HG03378 (cell line): Measurements from ENCODE around the gene PLPP3.
"Not testable (repeated sequence)": the region's sequence is repeated elsewhere in the genome, so short reads cannot be mapped to it uniquely, and the experiment has no call there.

Experiments
- ATAC-seq: cut with Tn5 transposase; IDR thresholded peaks from one replicate; pipeline ENCODE4 v1.9.1; 2021; ENCODE audit warnings: mild to moderate bottlenecking, moderate library complexity; ENCODE audit not compliant: unreplicated experiment

Gene PLPP3

DNA sequence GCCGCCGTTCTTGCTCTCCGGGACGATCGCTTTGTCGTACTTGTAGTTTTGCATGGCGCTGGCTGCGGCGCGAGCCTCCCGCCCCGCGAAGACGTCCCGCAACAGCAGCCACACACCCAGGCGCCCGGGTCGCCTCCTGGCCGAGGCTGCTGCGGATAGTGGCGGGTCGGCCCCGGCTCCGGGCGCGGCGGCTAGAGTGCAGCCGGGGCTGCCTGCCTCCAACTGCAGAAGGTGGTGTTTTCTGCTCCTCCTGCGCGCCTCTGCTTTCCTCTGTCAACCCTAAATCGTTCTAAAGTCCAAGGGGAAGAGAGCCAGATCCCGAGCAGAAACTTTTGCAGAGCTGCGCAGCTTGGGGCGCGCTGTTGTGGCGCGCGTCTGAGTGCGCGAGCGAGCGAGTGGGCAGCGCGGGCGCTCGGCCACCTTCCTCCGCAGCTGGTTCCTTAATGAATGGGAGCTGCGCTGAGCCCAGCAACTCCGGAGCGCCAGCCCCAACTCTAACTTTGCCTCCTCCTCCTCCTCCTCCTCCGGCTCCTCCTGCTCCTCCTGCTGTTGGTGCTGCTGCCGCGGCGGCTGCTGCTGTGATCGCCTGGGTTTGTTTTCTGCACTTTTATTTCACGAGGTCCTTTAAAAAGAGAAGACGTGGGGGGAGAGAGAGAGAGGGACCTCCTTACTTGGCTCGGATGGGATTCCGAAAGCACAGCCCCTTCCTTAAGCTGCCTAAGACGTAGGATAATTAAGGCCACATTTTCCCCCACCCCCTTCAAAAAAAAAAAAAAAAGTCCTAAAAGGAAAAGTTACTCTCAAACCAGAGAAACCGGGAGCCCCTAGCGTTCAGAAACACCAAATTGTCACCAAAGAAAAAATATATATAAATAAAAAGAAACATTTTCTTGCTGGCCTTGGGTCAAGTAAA is at the start of gene PLPP3:
Gene PLPP3, minus strand, starts transcription at position 601 of the 913 bp plus-strand sequence. Its CDS starts 547 bp downstream, at position 54.
- ATAC-seq = no peak

DNA sequence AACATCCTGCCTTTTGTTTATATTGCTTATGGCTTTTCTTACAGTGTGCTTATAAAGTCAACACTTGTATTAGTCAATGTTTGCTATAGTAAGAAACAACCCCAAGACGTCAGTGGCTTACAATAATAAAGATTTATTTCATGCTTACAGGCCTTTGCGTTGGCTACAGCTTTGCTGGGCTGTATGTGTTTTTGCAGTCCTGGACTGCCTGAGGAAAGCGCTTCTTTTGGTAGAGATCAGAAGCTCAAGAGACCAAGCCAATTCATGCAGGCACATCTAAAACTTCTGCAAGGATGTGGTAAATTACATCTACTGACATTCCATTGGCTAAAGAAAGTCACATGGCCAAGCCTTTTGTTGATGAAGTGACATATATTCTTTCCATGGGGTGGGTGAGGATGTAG is 48.3 kb upstream of the PLPP3 start:
- no peak for ATAC-seq

DNA sequence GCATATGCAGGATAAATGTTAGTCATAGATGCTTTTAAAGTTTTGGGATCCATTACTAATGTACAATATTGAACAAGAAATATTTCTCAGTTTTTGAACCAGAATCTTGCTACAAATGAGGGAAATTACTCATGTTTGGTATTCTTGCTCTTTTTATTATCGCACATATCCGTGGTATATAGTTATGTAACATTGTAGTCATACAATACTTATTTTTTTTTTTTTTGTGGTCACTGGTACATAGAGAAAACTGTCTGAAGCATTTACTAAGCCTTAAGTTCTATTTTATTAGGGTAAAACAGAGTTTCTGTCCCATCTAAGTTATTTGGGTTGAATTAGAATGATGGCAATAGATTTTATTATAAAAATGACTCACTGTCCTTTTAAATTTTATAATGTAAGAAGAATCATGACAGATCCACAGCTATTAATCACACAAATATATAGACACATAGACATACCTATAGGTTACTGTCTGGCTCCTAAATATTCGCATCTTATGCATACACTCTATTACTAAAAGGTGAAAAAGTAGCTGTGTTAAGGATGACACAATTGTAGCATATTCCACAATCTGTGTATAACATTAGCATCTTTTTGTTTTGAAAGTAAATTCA is 47.8 kb upstream of the PLPP3 start:
- ATAC-seq = no peak

DNA sequence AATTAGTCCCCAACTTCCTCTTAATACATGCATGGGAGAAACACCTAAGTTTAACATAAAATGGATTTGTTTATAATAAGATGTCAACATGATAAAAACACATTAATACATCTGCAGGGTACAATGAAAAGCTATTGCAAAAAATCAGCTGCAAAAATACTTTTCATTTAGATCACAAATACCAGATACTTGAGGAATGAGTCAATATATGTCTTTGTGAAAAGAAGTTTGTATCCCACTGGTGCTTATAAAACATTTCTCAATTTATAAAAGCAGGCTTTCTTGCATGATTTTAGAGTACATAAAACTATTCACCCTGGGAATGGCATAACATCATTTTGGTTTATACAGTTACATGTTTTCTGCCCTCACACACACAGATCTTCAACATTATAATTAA is 47.2 kb upstream of the PLPP3 start:
- ATAC-seq = no peak

DNA sequence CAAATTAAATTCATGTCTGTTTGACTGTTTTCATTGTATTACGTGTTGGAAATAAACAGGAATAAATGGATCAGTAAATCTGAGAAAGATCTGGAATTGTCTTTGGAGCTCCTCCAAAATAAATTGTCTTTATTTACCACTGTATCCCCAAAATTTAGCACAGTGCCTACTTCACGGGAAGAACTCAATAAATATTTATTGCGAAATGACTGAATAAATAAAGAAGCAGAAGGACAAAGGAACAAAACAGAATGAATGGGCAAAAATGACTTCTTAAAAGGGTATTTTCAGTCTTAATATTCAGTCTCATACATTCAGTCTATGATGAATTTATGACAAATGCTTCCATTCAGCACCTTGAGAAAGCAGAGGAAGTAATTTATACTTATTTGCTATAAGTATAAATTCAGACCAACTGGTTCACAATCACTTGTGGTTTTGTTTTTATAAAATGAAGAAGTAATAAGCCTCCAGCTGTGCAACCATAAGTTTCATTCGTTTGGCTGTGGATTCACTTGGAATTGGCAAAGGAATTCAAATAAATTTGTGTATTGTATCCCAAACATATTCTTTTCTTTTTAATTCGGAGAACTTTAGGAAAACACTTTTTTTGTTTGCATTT is 46.6 kb upstream of the PLPP3 start:
- no peak for ATAC-seq

DNA sequence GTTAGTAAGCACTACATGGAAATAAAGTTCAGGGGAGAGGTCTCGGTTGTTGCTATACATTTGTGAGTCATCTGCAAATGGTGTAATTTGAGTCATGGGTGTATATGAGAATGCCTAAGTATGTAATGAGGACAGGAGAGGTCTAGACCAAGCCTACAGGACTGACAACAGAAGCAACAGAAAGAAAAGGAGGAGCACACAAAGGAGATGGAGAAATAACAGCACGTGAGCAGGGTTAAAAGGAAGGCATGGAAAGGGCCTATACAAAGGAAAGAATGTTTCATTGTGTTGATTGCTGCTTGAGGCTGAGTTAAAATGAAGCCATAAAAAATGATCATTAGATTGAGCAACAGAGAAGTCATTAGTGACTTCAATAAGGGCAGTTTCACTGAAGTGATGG is 37.8 kb upstream of the PLPP3 start:
- no peak for ATAC-seq

DNA sequence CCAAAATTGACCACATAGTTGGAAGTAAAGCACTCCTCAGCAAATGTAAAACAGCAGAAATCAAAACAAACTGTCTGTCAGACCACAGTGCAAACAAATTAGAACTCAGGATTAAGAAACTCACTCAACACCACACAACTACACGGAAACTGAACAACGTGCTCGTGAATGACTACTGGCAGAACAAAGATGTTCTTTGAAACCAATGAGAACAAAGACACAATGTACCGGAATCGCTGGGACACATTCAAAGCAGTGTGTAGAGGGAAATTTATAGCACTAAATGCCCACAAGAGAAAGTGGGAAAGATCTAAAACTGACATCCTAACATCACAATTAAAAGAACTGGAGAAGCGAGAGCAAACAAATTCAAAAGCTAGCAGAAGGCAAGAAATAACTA is 31.4 kb upstream of the PLPP3 start:
- not testable (repeated sequence) for ATAC-seq

DNA sequence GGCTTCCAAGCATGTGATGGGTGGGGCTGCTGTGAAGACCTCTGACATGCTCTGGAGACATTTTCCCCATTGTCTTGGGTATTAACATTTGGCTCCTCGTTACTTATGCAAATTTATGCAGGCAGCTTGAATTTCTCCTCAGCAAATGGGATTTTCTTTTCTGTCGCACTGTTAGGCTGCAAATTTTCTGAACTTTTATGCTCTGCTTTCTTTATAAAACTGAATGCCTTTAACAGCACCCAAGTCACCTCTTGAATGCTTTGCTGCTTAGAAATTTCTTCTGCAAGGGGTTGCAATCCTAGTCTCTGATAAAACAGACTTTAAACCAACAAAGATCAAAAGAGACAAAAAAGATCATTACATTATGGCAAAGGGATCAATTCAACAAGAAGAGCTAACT is 30.7 kb upstream of the PLPP3 start:
- not testable (repeated sequence) for ATAC-seq

DNA sequence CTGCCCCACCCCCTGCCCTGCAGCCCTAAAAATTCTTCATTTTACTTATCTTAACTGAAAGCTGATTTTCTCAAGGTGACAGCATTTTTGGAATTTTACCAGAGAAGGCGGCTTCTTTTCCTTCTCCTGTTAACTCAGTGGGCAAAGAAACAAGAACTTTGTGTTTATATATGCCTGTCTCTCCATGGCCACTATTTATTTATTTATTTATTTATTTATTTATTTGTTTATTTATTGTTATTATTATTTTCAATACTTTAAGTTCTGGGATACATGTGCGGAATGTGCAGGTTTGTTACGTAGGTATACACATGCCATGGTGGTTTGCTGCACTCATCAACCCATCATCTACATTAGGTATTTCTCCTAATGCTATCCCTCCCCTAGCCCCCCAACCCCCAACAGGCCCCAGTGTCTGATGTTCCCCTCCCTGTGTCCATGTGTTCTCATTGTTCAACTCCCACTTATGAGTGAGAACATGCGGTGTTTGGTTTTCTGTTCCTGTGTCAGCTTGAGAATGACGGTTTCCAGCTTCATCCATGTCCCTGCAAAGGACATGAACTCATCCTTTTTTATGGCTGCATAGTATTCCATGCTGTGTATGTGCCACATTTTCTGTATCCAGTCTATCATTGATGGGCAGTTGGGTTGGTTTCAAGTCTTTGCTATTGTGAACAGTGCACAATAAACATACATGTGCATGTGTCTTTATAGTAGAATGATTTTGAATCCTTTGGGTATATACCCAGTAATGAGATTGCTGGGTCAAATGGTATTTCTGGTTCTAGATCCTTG is 16.2 kb upstream of the PLPP3 start:
- not testable (repeated sequence) for ATAC-seq

DNA sequence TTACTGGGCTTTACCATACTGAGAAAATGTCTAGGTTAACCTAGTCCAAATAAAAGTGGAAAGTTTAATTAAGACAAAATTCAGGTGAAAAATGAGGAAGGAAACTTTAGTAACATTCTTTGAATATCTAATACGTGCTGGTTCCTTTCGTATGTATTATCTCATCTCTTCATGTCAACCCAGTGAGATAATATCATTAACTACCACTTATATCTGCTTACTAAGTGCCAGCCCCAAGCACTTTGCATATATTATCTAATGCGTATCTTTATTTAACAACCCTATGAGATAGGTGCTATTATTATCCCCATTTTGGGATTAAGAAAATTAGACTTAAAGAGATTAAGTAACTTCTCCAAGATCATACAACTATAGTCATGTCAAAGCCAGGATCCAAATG is 12.5 kb upstream of the PLPP3 start:
- ATAC-seq = no peak

DNA sequence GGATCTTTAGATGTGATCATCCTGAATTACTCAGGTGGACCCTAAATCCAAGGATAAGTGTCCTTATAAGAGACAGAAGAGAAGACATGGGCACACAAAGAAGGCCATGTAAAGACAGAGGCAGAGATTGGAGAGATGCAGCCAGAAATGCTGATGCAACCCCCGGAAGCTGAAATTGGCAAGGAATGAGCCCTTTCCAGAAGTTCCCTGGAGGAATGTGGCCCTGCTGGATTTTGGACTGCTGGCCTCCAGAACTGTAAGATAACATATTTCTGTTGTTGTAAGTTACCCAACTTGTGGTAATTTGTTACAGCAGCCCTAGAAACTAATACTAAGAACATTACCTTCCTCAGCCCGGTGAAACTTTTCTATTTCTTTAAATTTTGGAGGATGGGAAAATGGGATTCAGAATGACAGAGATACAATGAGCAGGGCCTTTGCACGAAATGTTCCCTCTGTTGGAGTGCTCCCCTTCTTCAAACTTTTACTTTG is 11.2 kb upstream of the PLPP3 start:
- ATAC-seq = no peak

DNA sequence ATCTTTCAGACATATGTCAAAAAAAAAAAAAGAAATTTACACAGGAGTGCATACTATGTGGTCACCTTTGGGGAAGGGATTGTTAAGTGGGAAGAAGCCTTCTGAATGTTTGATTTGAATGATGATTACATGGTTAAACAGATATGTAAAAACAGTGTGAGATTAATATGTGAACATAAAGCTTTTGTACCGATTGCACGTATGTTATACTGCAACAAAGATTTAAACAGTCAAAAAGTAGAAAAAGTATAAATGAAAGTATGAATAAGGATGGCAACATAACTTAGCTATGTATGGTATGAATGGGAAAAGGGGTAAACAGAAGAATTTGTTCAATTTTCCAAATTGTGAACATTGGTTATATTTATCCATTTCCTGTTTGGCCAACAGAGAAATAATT is 10.0 kb upstream of the PLPP3 start:
- ATAC-seq = no peak

DNA sequence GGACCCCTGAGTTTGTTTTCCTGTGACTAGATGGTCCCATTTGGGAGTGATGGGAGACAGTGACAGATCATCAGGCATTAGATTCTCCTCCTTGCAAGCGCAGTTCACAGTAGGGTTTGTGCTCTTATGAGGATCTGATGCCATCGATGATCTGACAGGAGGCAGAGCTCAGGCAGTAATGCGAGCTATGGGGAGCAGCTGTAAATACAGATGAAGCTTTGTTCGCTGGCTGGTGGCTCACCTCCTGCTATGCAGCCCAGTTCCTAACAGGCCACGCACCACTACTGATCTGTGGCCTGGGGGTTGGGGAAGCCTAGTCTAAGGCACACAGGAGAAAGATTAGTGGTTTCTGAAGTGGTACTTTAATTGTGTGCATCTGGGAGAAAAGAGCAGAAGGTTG is 7.1 kb upstream of the PLPP3 start:
- no peak for ATAC-seq

DNA sequence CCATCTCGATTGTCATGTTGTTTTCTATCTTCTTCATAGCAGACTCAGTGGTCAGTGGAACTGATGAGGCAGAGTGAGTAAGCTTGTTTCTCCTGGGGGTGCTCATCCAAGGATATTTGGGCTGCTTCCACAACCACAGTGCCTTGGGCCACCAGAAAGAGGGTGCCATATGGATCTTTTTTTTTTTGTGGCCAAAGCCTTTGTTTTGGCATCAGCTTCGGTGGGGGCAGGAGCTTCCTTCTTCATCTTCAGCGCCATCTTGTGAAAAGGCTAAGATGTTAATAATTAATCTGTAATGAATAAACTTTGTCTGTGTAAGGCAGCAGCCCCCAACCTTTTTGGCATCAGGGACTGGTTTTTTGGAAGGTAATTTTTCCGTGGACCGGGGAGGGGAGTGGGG is 6.6 kb upstream of the PLPP3 start:
- no peak for ATAC-seq

DNA sequence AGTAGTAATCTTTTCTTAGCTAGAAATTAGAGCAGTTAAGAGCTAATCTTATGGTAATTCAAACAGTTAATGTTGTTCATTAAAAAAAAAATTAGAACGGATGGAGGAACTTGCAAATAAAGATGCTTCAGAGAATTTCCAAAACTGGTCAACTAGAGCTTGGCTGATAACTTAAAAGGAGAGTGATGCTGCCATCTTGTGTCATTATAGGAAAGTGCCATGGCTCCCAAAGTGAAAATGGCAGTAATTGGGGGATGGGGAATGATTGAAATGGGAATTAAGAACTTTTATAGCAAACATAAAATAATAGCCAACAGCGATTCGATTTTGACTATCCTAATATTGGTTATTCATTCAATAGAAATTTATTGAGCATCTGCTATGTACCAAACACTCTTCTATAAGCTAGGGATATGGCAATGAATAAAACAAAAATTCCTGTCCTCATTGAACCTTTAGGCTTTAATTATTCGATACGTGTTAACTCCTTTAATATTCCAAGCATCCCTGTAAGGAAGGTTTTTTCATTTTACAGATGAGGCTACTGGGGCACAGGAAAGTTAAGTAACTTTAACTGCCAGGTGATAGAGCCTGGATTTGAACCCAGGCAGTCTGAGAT is 5.7 kb upstream of the PLPP3 start:
- no peak for ATAC-seq

DNA sequence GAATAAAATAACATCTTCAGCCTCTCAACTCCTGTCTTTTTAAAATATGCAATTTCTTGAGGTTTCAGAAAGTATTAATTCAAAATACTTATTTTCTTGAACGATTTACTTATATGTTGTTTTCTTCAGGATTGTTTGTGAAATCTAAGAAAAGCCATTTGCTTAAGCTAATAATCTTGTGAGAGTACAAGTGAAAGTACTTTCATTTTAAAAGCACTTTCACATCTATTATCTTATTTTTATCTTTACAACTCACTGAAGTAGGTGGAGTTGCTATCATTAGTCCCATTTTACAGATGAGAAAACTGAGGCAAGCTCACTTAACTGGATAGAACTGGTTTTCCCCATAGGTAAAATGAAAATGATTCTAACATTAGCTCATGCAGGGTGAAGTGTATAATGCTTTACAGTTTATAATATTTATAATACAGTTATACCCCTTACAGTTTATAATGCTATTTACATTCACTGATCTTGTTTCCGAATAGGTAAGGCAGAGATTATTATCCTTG is 4.7 kb upstream of the PLPP3 start:
- ATAC-seq = no peak

DNA sequence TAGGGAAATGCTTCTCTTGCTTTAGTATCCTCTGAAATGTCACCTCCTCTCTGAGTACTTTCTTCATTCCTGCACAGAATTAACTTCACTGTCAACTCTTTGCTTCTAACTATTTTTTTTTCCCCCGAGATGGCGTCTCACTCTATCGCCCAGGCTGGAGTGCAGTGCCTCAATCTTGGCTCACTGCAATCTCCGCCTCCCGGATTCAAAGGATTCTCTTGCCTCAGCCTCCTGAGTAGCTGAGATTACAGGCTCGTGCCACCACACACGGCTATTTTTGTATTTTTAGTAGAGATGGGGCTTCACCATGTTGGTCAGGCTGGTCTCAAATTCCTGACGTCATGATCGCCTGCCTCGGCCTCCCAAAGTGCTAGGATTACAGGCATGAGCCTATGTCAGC is 1.4 kb upstream of the PLPP3 start:
- no peak for ATAC-seq

DNA sequence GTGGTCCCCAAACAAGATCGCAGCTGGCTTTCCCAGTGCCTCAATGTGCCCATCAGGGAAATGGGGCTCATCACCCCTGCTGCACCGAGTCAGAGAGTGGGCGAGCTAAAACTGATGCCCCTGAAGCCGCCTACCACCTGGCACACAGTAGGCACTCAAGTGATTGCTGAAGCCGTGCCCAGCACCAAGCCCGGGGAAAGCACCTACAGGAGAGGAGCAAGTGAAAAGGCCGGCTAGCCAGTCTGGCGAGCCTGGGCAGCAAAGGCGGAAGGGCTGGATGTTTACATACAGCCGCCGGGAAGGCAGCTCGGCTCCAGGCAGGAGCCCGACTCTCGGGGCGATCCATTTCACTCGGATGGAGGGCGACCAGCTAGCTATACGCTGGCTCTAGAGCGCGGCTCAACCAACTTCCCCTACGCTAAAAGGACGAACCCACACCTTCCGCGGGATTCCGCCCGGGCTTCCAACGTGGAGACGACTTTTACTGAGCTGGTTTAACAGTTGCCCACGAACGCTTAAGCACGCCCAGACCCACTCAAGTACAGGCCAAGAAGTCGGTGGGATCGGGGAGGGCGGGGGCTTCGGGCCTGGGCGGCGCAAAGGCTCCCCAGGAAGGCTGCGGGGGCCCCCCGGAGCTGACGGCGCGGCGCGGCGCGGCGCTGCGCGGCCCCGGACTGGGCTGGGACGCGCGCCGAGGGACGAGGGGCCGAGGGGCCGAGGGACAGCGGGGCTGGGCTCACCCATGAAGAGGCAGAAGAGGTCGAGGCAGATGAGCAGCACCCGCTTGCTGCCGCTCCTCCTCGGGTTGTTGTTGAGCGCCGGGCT is 1.0 kb downstream of the PLPP3 start:
- no peak for ATAC-seq

DNA sequence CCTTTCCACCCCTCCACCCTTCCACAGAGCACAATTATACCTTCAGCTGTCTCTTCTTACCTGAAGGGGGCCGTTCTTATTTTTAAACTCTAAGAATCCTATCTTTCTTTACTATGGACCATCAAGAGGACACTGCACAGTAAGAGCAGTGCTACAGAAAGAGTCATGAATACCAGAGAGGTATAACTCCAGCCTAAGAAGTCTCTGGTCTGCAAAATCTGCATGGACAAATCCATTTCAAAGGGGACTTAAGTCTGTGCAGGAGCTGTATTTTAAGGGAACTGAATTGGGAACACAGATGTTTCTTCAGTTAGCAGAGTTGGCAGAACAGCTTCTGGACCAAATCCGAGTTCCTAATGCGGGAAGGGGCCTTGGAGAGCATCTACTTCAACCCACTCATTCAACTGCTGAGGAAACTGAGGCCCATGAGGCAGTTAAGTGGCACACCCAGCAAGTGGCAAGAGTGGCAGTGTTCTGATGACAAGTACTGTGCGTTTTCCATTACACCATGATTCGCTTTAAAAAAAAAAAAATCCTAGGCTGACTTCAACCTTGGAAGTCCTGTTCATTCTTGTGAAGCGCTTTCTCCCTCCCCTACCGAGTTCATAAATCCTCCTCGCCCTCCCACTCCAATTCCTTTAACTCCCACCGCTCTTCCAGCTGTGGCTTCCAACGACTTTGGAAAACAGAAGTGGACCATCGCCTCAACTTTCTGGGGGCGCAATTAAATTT is 1.8 kb downstream of the PLPP3 start:
- ATAC-seq = no peak
